Right ventricle myocardium inferior (tissue), 1 donor: ENCODE measurements around the gene KLF16. TPM values are rescaled to one million over a fixed set of nuclear protein-coding genes. Genes with fewer than 3 reads are reported as not detected.

Experiments
- ATAC-seq: fragments of 200-7000 bp; cut with Tn5 transposase; one replicate; pipeline ENCODE4 v1.9.1; 2020; ENCODE audit warnings: mild to moderate bottlenecking, moderate library complexity
- DNase-seq: peaks from one replicate; pipeline ENCODE4 v3.0.0; 2021; ENCODE audit errors: missing footprints
- intact Hi-C: fragments of 100-400 bp; cut with DNase I; formaldehyde crosslinking; loops from one replicate; pipeline ENCODE4 v1.11.0; 2022
- total RNA-seq: library from RNA; stranded (reverse); fragmentation: NEBNext Ultra II Directional; extraction: Animal tissue kit (Norgen Biotek cat#: 25700); gene quantifications from one replicate; pipeline ENCODE4 v1.2.1, GENCODE V29; 2021
- donor health status: DM: no; HTN: yes; CAD: no; lungs with severe emphysema.

Gene KLF16
- total RNA-seq, 1 donor from 2014 or later: 11.0 TPM

- DNase-seq (peak; percentile 97), ATAC-seq (peak; percentile 89)
- intact Hi-C loops: no loop called here
These were observed 14.8 kb downstream of the KLF16 start, which contains the start of gene REXO1 for GRCh38 chr19:1848399-1849131. Gene REXO1, minus strand, starts transcription at chr19:1848483. Its CDS starts 125 bp downstream, at chr19:1848358.

- intact Hi-C loops: no loop called here
- ATAC-seq: no peak
- DNase-seq: peak; percentile 67
These were observed 15.5 kb downstream of the KLF16 start for GRCh38 chr19:1847684-1848398.

- no peak for ATAC-seq
- intact Hi-C loops: no loop called here
These were observed 16.1 kb downstream of the KLF16 start for GRCh38 chr19:1847348-1847683.

GRCh38 chr19:1846517-1847204 lies 16.7 kb downstream of the KLF16 start:
- ATAC-seq (no peak), DNase-seq (no peak)

More at GRCh38 chr19:1847348-1847683, 16.1 kb downstream of the KLF16 start:
- DNase-seq: no peak

GRCh38 chr19:1845642-1846041 lies 17.7 kb downstream of the KLF16 start:
- intact Hi-C loops: no loop called here
- no peak for DNase-seq
- ATAC-seq: no peak

More at GRCh38 chr19:1846517-1847204, 16.7 kb downstream of the KLF16 start:
- intact Hi-C loops: no loop called here

- ATAC-seq (no peak), DNase-seq (no peak)
- intact Hi-C loops: no loop called here
These were observed 18.3 kb downstream of the KLF16 start for GRCh38 chr19:1845125-1845515.

- ATAC-seq: no peak
- DNase-seq: no peak
- intact Hi-C loops: no loop called here
These were observed 18.8 kb downstream of the KLF16 start for GRCh38 chr19:1844513-1845124.

- DNase-seq (no peak), ATAC-seq (no peak)
- intact Hi-C loops: no loop called here
These were observed 19.6 kb downstream of the KLF16 start for GRCh38 chr19:1843646-1844394.

- intact Hi-C loops: no loop called here
- DNase-seq: no peak
These were observed 20.3 kb downstream of the KLF16 start for GRCh38 chr19:1843116-1843515.

GRCh38 chr19:1841209-1841924 lies 22.0 kb downstream of the KLF16 start:
- intact Hi-C loops: no loop called here
- DNase-seq (no peak), ATAC-seq (no peak)

More at GRCh38 chr19:1843116-1843515, 20.3 kb downstream of the KLF16 start:
- no peak for ATAC-seq

- intact Hi-C loops: no loop called here
- DNase-seq (no peak), ATAC-seq (peak; percentile 63)
These were observed 22.8 kb downstream of the KLF16 start for GRCh38 chr19:1840541-1841115.

GRCh38 chr19:1839658-1840540 lies 23.5 kb downstream of the KLF16 start:
- no peak for ATAC-seq
- intact Hi-C loops: no loop called here
- no peak for DNase-seq

GRCh38 chr19:1837625-1838105 lies 25.7 kb downstream of the KLF16 start:
- no peak for ATAC-seq
- intact Hi-C loops: no loop called here
- no peak for DNase-seq

- intact Hi-C loops: no loop called here
- ATAC-seq (no peak), DNase-seq (no peak)
These were observed 26.2 kb downstream of the KLF16 start for GRCh38 chr19:1837222-1837565.

- ATAC-seq: no peak
- intact Hi-C loops: no loop called here
- no peak for DNase-seq
These were observed 26.7 kb downstream of the KLF16 start for GRCh38 chr19:1836458-1837221.

- intact Hi-C loops: no loop called here
- DNase-seq: no peak
- ATAC-seq: no peak
These were observed 29.8 kb downstream of the KLF16 start for GRCh38 chr19:1833540-1833939.
